Stomach (tissue), 4 donors: ENCODE data around the gene SFMBT2.

Source experiments
- POLR2A ChIP-seq, 4 donors: fragments of 450-650 bp; IDR thresholded peaks; one replicate each; pipeline ENCODE4 v1.6.1; 2016; ENCODE audit warnings: antibody characterized with exemption in 4 of 4, control low read depth in 2 of 4, mild to moderate bottlenecking in 1 of 4, moderate library complexity in 1 of 4
- POLR2AphosphoS5 ChIP-seq, 3 donors: sonication (generic); formaldehyde crosslinking; IDR thresholded peaks; one replicate each; pipeline ENCODE4 v1.6.1; 2016; ENCODE audit warnings: antibody characterized with exemption in 3 of 3

- TF ChIP-seq POLR2AphosphoS5 (IDR thresholded peaks at IDR 0.05) (no peak), POLR2A (IDR thresholded peaks at IDR 0.05) (no peak)
Observed at GRCh38 chr10:7311218-7311849, 99.5 kb downstream of the SFMBT2 start.
